Breast epithelium (tissue), 4 donors: ENCODE results near the gene FZD4. TPM values are rescaled to one million over a fixed set of nuclear protein-coding genes. Genes with fewer than 3 reads are reported as not detected.

Experiments
- DNase-seq, 2 donors: peaks; one replicate each; pipeline ENCODE4 v3.0.0-alpha.2; 2019; ENCODE audit warnings: low spot score in 2 of 2
- H3K27ac ChIP-seq, 2 donors: fragments of 200-600 bp; sonication (generic) in 1 of 2; one replicate each; pipeline ENCODE4 v1.5.1; 2016 to 2019; ENCODE audit warnings: mild to moderate bottlenecking in 1 of 2
- H3K27me3 ChIP-seq, 2 donors: fragments of 200-600 bp; sonication (generic) in 1 of 2; one replicate each; pipeline versions ENCODE4 v1.5.1 to v1.6.0; 2017 to 2019; ENCODE audit warnings: control low read depth in 1 of 2, mild to moderate bottlenecking in 1 of 2
- H3K36me3 ChIP-seq: fragments of 200-600 bp; one replicate; pipeline ENCODE4 v1.5.1; 2019
- H3K4me1 ChIP-seq, 2 donors: fragments of 200-600 bp; sonication (generic); one replicate each; pipeline ENCODE4 v1.5.1; 2016 to 2019; ENCODE audit warnings: control low read depth in 1 of 2
- H3K4me3 ChIP-seq, 3 donors: fragments of 200-600 bp; sonication (generic); 1 replicate in 2 of 3; 2 replicates in 1 of 3; pipeline ENCODE4 v1.5.1; 2016 to 2019; ENCODE audit warnings: mild to moderate bottlenecking in 3 of 3, moderate library complexity in 2 of 3
- H3K9me3 ChIP-seq, 2 donors: fragments of 200-600 bp; sonication (generic) in 1 of 2; one replicate each; pipeline ENCODE4 v1.5.1; 2016 to 2019; ENCODE audit warnings: control low read depth in 1 of 2
- POLR2A ChIP-seq: fragments of 450-650 bp; IDR thresholded peaks from one replicate; pipeline ENCODE4 v1.6.1; 2016; ENCODE audit warnings: antibody characterized with exemption, mild to moderate bottlenecking, moderate library complexity
- POLR2AphosphoS5 ChIP-seq, 3 donors: sonication (generic); formaldehyde crosslinking; IDR thresholded peaks; one replicate each; pipeline ENCODE4 v1.6.1; 2017; ENCODE audit warnings: antibody characterized with exemption in 3 of 3
- intact Hi-C: fragments of 100-400 bp; cut with DNase I; formaldehyde crosslinking; loops from one replicate; pipeline ENCODE4 v1.15.1; 2023; ENCODE audit warnings: low total_unique reads
- total RNA-seq, 3 donors: library from RNA; depleted of rRNA; stranded (reverse); fragments of >200 nt; gene quantifications; one replicate each; pipeline ENCODE4 v1.1.0, GENCODE V29; 2016
- TF ChIP-seq, protein P1 (sequence below), 3 donors: fragments of 450-650 bp; IDR thresholded peaks; one replicate each; pipeline ENCODE4 v1.5.1; 2016 to 2017; ENCODE audit warnings: antibody characterized with exemption in 3 of 3, mild to moderate bottlenecking in 3 of 3, moderate library complexity in 3 of 3

Gene FZD4
- total RNA-seq, 3 donors from 2014 or later = 44.5 to 408 (median 72.8) TPM

DNA sequence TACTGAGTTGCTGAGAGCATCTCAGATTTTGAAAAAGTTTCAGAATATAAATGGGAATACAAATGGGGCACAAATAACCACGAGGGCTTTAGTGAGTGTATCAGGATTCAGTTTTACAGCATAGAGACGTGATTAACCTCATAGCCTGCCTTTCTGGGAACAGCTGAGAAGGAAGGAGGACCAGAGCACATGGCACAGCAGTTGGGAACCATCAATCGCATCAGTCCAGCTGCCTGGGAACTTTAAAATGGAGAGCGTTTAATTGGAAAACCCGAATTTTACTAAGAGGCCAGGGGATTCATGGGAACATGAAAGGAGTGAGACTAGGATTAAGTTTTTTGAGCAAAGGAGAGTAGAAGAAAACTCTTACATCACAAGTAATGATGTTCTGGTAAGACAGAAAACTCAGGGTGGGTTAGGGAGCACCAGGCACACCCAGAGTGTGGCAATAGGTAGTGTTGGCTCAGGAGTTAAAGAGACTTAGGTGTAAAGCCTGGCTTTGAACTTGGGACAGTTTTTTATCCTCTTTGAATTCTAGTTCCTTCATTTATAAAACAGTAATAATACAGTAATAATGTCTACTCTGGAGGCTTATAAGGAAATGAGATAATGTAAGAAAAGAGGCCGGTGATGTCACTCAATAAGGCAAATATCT, 40.2 kb downstream of the FZD4 start:
- Histone ChIP-seq H3K4me1 (no peaks in the 10 kb centered on the region), H3K4me3 (no peak overlapping the region)
- intact Hi-C loops = no loop called here

DNA sequence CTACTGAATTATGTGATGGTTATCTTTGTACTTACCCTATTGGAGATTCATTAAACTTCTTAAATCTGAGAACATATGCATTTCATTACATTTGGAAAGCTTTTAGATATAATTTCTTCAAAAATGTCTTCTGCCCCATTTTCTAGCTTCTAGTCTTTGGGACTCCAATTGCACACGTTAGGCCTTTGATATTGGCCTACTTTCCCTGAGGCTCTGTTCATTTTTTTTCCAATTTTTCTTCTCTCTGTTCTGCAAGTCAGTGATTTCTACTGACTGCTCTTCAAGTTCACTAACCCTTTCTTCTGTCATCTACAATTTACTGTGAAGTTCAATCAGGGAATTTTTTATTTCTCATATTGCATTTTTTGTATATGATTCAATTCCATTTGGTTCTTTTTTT, 43.0 kb downstream of the FZD4 start:
- Histone ChIP-seq H3K4me3 (no peak overlapping the region), H3K27ac (no peak overlapping the region), H3K4me1 (no peaks in the 10 kb centered on the region), H3K27me3 (no peaks in the 10 kb centered on the region), H3K9me3 (no peaks in the 10 kb centered on the region), H3K36me3 (no peaks in the 10 kb centered on the region)
- no peak for DNase-seq
- TF ChIP-seq POLR2AphosphoS5 (IDR thresholded peaks at IDR 0.05) (no peak), POLR2A (no peak)
- TF ChIP-seq, protein P1, sequence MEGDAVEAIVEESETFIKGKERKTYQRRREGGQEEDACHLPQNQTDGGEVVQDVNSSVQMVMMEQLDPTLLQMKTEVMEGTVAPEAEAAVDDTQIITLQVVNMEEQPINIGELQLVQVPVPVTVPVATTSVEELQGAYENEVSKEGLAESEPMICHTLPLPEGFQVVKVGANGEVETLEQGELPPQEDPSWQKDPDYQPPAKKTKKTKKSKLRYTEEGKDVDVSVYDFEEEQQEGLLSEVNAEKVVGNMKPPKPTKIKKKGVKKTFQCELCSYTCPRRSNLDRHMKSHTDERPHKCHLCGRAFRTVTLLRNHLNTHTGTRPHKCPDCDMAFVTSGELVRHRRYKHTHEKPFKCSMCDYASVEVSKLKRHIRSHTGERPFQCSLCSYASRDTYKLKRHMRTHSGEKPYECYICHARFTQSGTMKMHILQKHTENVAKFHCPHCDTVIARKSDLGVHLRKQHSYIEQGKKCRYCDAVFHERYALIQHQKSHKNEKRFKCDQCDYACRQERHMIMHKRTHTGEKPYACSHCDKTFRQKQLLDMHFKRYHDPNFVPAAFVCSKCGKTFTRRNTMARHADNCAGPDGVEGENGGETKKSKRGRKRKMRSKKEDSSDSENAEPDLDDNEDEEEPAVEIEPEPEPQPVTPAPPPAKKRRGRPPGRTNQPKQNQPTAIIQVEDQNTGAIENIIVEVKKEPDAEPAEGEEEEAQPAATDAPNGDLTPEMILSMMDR (IDR thresholded peaks at IDR 0.05) = no peak
- intact Hi-C loops = no loop called here

More for the DNA sequence above, 40.2 kb downstream of the FZD4 start:
- H3K9me3 ChIP-seq = no peaks in the 10 kb centered on the region
- no peak for DNase-seq
- no peak overlapping the region for H3K27ac ChIP-seq
- no peaks in the 10 kb centered on the region for H3K27me3 ChIP-seq
- TF ChIP-seq, protein P1 (IDR thresholded peaks at IDR 0.05) = no peak
- TF ChIP-seq POLR2A = no peak
- no peak for TF ChIP-seq POLR2AphosphoS5 (IDR thresholded peaks at IDR 0.05)
- no peaks in the 10 kb centered on the region for H3K36me3 ChIP-seq

DNA sequence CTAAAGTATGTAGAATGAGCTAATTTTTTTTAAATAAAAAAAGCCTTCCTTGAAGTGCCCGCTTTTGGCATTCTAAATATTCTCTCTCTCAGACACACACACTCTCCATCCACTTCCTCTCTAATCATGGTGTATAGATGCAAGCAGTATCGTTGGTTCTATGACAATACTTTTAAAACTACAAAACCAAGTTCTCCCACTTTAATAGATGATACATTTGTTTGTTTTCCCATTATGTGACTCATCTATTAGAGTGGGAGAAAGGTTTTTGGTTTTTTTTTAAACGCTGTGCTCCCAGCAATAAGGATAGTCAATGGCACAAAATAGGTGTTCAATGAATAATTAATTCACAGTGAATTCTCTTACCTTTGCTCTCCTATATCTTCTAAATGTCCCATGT, 44.6 kb downstream of the FZD4 start:
- TF ChIP-seq, protein P1 (IDR thresholded peaks at IDR 0.05) = no peak
- TF ChIP-seq POLR2AphosphoS5 (IDR thresholded peaks at IDR 0.05) = no peak
- TF ChIP-seq POLR2A = no peak
- intact Hi-C loops = no loop called here
- no peaks in the 10 kb centered on the region for H3K9me3 ChIP-seq
- H3K27ac ChIP-seq = no peak overlapping the region
- H3K27me3 ChIP-seq = no peaks in the 10 kb centered on the region
- H3K36me3 ChIP-seq = no peaks in the 10 kb centered on the region
- H3K4me3 ChIP-seq = no peak overlapping the region
- DNase-seq = no peak
- H3K4me1 ChIP-seq = no peaks in the 10 kb centered on the region

DNA sequence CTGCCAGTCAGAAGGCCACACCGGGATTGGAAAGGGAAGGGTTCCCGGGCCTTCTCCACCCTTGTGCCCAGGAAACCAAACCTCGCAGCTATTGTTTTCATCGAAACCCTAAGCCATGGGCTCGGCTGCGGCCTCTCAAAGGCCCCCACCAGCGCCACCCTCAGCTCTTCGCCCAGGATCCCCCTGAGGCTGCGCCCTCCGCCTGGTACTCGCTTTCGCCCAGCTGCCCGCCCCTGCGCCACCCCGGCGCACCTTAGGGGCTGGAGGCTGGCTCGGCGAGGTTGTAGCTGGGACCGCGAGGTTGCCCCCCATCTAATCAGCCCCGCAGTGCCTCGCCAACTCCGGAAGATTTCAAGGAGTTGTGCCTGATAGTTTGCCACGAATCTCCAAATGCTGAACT, 49.0 kb downstream of the FZD4 start:
- no peak for TF ChIP-seq POLR2AphosphoS5 (IDR thresholded peaks at IDR 0.05)
- TF ChIP-seq, protein P1 (IDR thresholded peaks at IDR 0.05) = no peak
- TF ChIP-seq POLR2A = no peak
- DNase-seq = no peak
- intact Hi-C loops = no loop called here
- Histone ChIP-seq H3K9me3 (no peaks in the 10 kb centered on the region), H3K4me3 (no peak overlapping the region), H3K4me1 (no peaks in the 10 kb centered on the region), H3K27ac (no peak overlapping the region), H3K27me3 (no peaks in the 10 kb centered on the region), H3K36me3 (no peaks in the 10 kb centered on the region)

DNA sequence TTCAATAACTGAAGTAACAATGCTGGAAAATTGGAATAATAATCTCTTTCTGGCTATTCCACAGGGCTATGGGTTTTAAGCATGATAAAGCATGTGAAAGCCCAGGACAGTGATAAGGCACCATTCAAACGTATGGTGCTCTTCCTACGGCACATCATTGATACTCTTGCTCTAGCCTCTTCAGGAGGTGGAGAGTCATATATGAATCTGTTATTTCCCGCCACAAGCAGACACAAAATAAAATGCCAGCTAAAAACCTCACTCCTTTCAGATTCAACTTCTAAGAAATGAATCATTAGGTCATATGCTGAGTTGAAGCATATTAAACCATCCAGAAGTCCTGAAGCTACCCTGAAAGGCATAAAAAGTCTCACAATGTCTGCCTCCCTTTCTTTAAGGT, 49.9 kb downstream of the FZD4 start:
- H3K9me3 ChIP-seq = no peaks in the 10 kb centered on the region
- no peak overlapping the region for H3K4me3 ChIP-seq
- no peaks in the 10 kb centered on the region for H3K4me1 ChIP-seq
- no peaks in the 10 kb centered on the region for H3K36me3 ChIP-seq
- TF ChIP-seq POLR2A (no peak), POLR2AphosphoS5 (IDR thresholded peaks at IDR 0.05) (no peak)
- TF ChIP-seq, protein P1 (IDR thresholded peaks at IDR 0.05) = no peak
- H3K27ac ChIP-seq = no peak overlapping the region
- no peak for DNase-seq
- intact Hi-C loops = no loop called here
- H3K27me3 ChIP-seq = no peaks in the 10 kb centered on the region
